GM12864 (cell line): Measurements from ENCODE around the gene PLSCR1.
A peak's percentile ranks its signal among the peaks of the same experiment; 100 is the strongest.
"Not testable (repeated sequence)": the region's sequence is repeated elsewhere in the genome, so short reads cannot be mapped to it uniquely, and the experiment has no call there.

Experiments
- DNase-seq: peaks from one replicate; pipeline ENCODE4 v3.0.0-alpha.2; 2011; ENCODE audit warnings: low read depth
- H3K4me3 ChIP-seq: 2 replicates; pipeline ENCODE4 v1.5.1; 2011; ENCODE audit warnings: mild to moderate bottlenecking, low read depth, low read length, control low read depth
- CTCF ChIP-seq: IDR thresholded peaks from 2 replicates; pipeline ENCODE4 v1.5.1; 2011; ENCODE audit warnings: low read depth, mild to moderate bottlenecking, moderate library complexity, low read length, control low read depth, inconsistent platforms; ENCODE audit errors: missing control alignments

Gene PLSCR1

DNA sequence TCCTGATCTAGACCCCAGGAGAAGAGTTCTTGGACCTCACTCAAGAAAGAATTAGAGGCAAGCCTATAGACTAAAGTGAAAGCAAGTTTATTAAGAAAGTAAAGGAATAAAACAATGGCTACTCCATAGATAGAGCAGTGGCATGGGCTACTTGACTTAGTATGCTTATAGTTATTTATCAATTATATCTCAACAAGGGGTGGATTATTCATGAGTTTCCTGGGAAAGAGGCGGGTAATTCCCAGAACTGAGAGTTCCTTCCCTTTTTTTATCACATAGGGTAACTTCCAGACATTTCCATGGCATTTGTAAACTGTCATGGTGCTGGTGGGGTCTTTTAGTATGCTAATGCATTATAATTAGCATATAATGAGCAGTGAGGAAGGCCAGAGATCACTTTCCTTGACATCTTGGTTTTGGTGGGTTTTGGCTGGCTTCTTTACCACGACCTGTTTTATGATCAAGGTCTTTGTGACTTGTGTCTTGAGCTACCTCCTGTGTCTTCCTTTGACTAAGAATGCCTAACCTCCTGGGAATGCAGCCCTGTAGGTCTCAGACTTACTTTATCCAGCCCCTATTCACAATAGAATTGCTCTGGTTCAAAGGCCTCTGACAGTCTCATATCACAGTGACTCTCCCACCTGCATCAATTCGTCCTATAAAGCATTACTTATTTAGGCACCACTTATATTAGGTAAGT is 39.8 kb downstream of the PLSCR1 start:
- no peak for TF ChIP-seq CTCF
- H3K4me3 ChIP-seq, result no peak overlapping the region
- no peak for DNase-seq

DNA sequence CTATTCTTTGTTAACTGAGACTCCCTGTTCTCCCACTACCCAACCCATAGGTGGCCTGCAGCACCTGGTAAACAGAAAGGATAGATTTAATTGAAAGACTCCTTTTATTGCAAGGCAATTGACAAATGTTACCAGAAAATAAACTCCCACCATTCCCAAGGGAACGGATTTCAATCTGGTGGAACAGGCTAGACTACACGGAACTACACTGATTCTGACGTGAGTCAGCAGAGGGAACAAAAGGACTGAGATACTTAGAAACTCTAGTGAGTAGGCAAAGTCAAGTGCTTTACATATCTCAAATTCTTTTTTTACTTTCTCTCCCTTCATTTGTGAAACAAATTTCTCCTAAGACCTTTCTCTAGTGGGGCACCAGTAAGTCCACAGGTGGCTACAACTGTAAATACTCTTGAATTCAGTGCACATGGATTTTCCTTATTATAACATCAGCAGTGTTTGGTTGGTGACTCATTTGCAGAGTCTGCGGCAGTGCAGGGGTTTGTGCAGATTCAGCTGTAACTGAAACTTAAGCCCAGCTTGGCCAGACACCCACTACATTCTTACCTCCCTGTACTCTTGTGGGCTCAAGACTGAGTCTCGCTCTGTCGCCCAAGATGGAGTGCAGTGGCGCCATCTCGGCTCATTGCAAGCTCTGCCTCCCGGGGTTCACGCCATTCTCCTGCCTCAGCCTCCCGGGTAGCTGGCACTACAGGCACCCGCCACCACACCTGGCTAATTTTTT is 40.8 kb downstream of the PLSCR1 start:
- DNase-seq, result peak; percentile 81
- no peak overlapping the region; the same call in 1 of the 2 replicates for H3K4me3 ChIP-seq
- no peak for TF ChIP-seq CTCF

- DNase-seq, result no peak
- no peak overlapping the region for H3K4me3 ChIP-seq
- TF ChIP-seq CTCF, result no peak
Observed at GRCh38 chr3:146502887-146503460, 41.4 kb downstream of the PLSCR1 start.

DNA sequence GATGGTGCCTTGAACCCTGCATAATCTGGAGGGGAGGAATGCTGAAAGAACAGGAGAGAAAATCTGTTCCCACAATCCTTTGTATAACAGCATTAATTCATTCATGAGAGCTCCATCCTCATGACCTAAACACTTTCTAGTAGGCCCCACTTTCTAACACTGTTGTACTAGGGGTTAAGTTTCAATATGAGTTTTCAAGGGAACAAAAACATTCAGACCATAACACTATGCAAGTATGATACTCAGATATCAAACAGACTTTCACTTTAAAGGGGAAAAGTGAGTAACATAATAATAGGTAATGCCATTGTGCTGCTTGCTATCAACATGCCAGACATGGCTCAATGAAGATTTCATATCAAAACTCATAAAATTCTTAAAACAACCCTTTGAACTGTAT is 42.7 kb downstream of the PLSCR1 start:
- no peak for TF ChIP-seq CTCF
- H3K4me3 ChIP-seq, result no peak overlapping the region
- DNase-seq, result no peak

DNA sequence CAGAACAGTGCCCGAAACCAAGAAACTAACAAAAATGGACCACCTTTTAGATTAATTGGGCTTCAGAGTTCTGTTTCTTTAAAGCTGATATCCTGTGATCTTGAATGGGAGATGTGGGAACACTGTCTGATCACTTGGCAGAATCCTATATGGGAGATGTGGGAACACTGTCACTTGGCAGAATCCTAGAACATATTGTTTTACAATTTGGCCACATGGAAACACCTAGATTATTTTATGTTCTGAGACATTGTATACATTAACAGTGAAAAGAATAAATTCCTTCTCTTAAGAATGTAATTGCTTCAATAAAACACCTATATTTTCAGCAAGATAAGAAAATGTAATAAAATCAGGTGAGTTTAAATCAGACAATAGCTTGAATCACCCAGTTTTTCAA is 44.7 kb downstream of the PLSCR1 start:
- TF ChIP-seq CTCF, result no peak
- DNase-seq, result no peak
- H3K4me3 ChIP-seq, result no peak overlapping the region

GRCh38 chr3:146498002-146498736 is 46.2 kb downstream of the PLSCR1 start:
- no peak for DNase-seq
- no peak overlapping the region for H3K4me3 ChIP-seq
- TF ChIP-seq CTCF, result no peak

GRCh38 chr3:146497145-146497843 is 47.1 kb downstream of the PLSCR1 start:
- not testable (repeated sequence) for DNase-seq, H3K4me3 ChIP-seq
